Endothelial cell of umbilical vein (primary cell): ENCODE data around the gene SORCS1. TPM values are rescaled to one million over a fixed set of nuclear protein-coding genes. Genes with fewer than 3 reads are reported as not detected.

Experiments used
- BruUV-seq: library from RNA; stranded (reverse); fragments of 400-500 nt; replicated peaks from 2 replicates; lab custom pipeline; 2021; lab: Mats Ljungman, UMichigan
- CTCF ChIA-PET: fragments of 300-600, 350-600 bp; sonication (Branson Sonifier 250); formaldehyde crosslinking; loops from one replicate; lab custom pipeline; 2021; ENCODE audit warnings: antibody characterized with exemption, inconsistent platforms; lab: Charles Lee
- POLR2A ChIA-PET: fragments of 300-600, 350-600 bp; sonication (Branson Sonifier 250); formaldehyde crosslinking; loops from one replicate; lab custom pipeline; 2021; ENCODE audit warnings: antibody characterized with exemption, inconsistent platforms; lab: Charles Lee
- DNase-seq: peaks from one replicate; pipeline ENCODE4 v3.0.0-alpha.2; 2011; ENCODE audit warnings: low read depth, low spot score
- FAIRE-seq: peaks from 2 replicates; lab custom pipeline; 2011; peaks lifted over from hg19 to GRCh38; lab: Jason Lieb, UNC
- H2AFZ ChIP-seq: 2 replicates; pipeline ENCODE4 v1.6.0; 2012; ENCODE audit warnings: low read depth, low read length, control low read depth, inconsistent platforms
- H3K27ac ChIP-seq: 2 replicates; pipeline ENCODE4 v1.5.1; 2011; ENCODE audit warnings: low read depth, mild to moderate bottlenecking, control low read depth, low read length, moderate library complexity; ENCODE audit not compliant: insufficient read depth
- H3K27me3 ChIP-seq, 2 experiments: 2 replicates each; pipeline versions ENCODE4 v1.6.0 to v1.6.1; 2011; ENCODE audit warnings: low read length in 2 of 2, mixed read lengths in 1 of 2; ENCODE audit not compliant: control insufficient read depth in 2 of 2, insufficient read depth in 2 of 2
- H3K36me3 ChIP-seq, 2 experiments: 2 replicates in 1 of 2; 3 replicates in 1 of 2; pipeline ENCODE4 v1.5.1; 2011; ENCODE audit warnings: low read length in 2 of 2, mild to moderate bottlenecking in 1 of 2, moderate library complexity in 1 of 2; ENCODE audit not compliant: control insufficient read depth in 2 of 2, insufficient read depth in 2 of 2; ENCODE audit errors: extremely low read depth in 1 of 2
- H3K4me1 ChIP-seq: 3 replicates; pipeline ENCODE4 v1.5.1; 2011; ENCODE audit warnings: mild to moderate bottlenecking, low read length; ENCODE audit not compliant: control insufficient read depth, insufficient read depth; ENCODE audit errors: extremely low read depth
- H3K4me2 ChIP-seq: 2 replicates; pipeline ENCODE4 v1.6.1; 2011; ENCODE audit warnings: low read length, control low read depth, mixed read lengths; ENCODE audit not compliant: insufficient read depth
- H3K4me3 ChIP-seq, 3 experiments: fragments of 200-600 bp in 1 of 3; sonication (generic), shearing (Covaris generic) in 1 of 3; replicated peaks in 1 of 3; 2 replicates each; pipeline ENCODE4 v1.5.1; 2011 to 2016; ENCODE audit warnings: control low read depth in 3 of 3, low read length in 3 of 3, mild to moderate bottlenecking in 2 of 3, inconsistent platforms in 1 of 3, low read depth in 1 of 3, moderate library complexity in 1 of 3; ENCODE audit not compliant: insufficient read depth in 1 of 3
- H3K79me2 ChIP-seq: 2 replicates; pipeline ENCODE4 v1.6.0; 2012; ENCODE audit warnings: low read length, inconsistent platforms; ENCODE audit not compliant: control insufficient read depth, insufficient read depth
- H3K9ac ChIP-seq: replicated peaks from 2 replicates; pipeline ENCODE3; 2011; ENCODE audit warnings: low read length, control low read depth; ENCODE audit not compliant: insufficient read depth; ENCODE audit errors: extremely low read depth
- H3K9me1 ChIP-seq: replicated peaks from 3 replicates; pipeline ENCODE4 v1.6.0; 2011; ENCODE audit warnings: mild to moderate bottlenecking, low read length; ENCODE audit not compliant: control insufficient read depth, insufficient read depth; ENCODE audit errors: extremely low read depth
- H3K9me3 ChIP-seq: replicated peaks from 2 replicates; pipeline ENCODE4 v1.5.1; 2012; ENCODE audit warnings: low read length, inconsistent platforms; ENCODE audit not compliant: control insufficient read depth, insufficient read depth
- H4K20me1 ChIP-seq: replicated peaks from 2 replicates; pipeline ENCODE3; 2011; ENCODE audit warnings: mild to moderate bottlenecking, low read length; ENCODE audit not compliant: control insufficient read depth, insufficient read depth; ENCODE audit errors: extremely low read depth
- CTCF ChIP-seq, 2 donors: IDR thresholded peaks; 1 replicate in 1 of 2; 2 replicates in 1 of 2; pipeline ENCODE4 v1.5.1; 2011; ENCODE audit warnings: low read length in 2 of 2, mild to moderate bottlenecking in 2 of 2, moderate library complexity in 2 of 2, control low read depth in 1 of 2, inconsistent platforms in 1 of 2, low read depth in 1 of 2; ENCODE audit not compliant: insufficient read depth in 1 of 2; ENCODE audit errors: extremely low read depth in 1 of 2
- EZH2 ChIP-seq: IDR thresholded peaks from 2 replicates; pipeline ENCODE4 v1.6.1; 2012; ENCODE audit warnings: borderline replicate concordance, low read depth, mild to moderate bottlenecking, moderate library complexity, low read length, inconsistent platforms; ENCODE audit not compliant: severe bottlenecking
- FOS ChIP-seq: IDR thresholded peaks from 2 replicates; pipeline ENCODE4 v1.6.1; 2011; ENCODE audit warnings: mild to moderate bottlenecking, low read length, moderate library complexity, borderline replicate concordance; ENCODE audit not compliant: insufficient read depth
- GATA2 ChIP-seq: IDR thresholded peaks from 2 replicates; pipeline ENCODE4 v1.7.0; 2011; ENCODE audit warnings: low read depth, mild to moderate bottlenecking, moderate library complexity, mixed read lengths, low read length; ENCODE audit not compliant: insufficient read length, insufficient read depth
- JUN ChIP-seq: IDR thresholded peaks from 2 replicates; pipeline ENCODE4 v1.6.1; 2011; ENCODE audit warnings: borderline replicate concordance, low read depth; ENCODE audit not compliant: insufficient read length, insufficient read depth
- MAX ChIP-seq: IDR thresholded peaks from 2 replicates; pipeline ENCODE4 v1.6.1; 2011; ENCODE audit not compliant: insufficient read depth, insufficient read length
- MYC ChIP-seq: IDR thresholded peaks from one replicate; pipeline ENCODE4 v1.6.1; 2011; ENCODE audit warnings: mild to moderate bottlenecking, low read depth, low read length
- POLR2A ChIP-seq: IDR thresholded peaks from 2 replicates; pipeline ENCODE4 v1.6.1; 2012; ENCODE audit warnings: low read depth, mild to moderate bottlenecking, control low read depth, low read length
- dilution Hi-C: fragments of 300-500 bp; cut with MboI; formaldehyde crosslinking; loops from one replicate; pipeline ENCODE4 v1.15.0; 2019; ENCODE audit warnings: low sequenced_read_pairs; ENCODE audit not compliant: extremely low pct_ligation_motif_present
- intact Hi-C: fragments of 100-400 bp; cut with micrococcal nuclease; formaldehyde crosslinking; loops from one replicate; pipeline ENCODE4 v1.10.0; 2022
- polyA plus RNA-seq, 4 experiments: library from polyadenylated mRNA; depleted of rRNA in 3 of 4; stranded (reverse) in 3 of 4; unstranded in 1 of 4; fragments of >200 nt; gene quantifications; 2 replicates each; pipeline versions ENCODE4 v1.2.1 to v1.2.3, GENCODE V29; 2011 to 2012; ENCODE audit warnings: missing spikeins in 1 of 4
- total RNA-seq: library from RNA; stranded (reverse); gene quantifications from 2 replicates; pipeline ENCODE4 v1.2.3, GENCODE V29; 2021

Gene SORCS1
- total and polyA plus RNA-seq, 2 donors (not counting 3 experiments of a cell fraction or from before 2014, with no cell fraction given) = not detected

- no peak overlapping the region for H2AFZ ChIP-seq
- H3K36me3 ChIP-seq = no peaks in the 10 kb centered on the region
- FAIRE-seq (no peak), DNase-seq (no peak)
- peaks cover 4% of the 10 kb centered on the region for H3K9me3 ChIP-seq
- H3K9ac ChIP-seq = no peak overlapping the region
- H3K9me1 ChIP-seq = no peaks in the 10 kb centered on the region
- ChIA-PET CTCF (no interaction called here), POLR2A (no interaction called here)
- BruUV-seq = no TSS peak
- H3K27ac ChIP-seq = no peak overlapping the region
- no peak for TF ChIP-seq MAX
- no peaks in the 10 kb centered on the region for H4K20me1 ChIP-seq
- no peaks in the 10 kb centered on the region for H3K79me2 ChIP-seq
- no peak overlapping the region for H3K4me3 ChIP-seq
- intact Hi-C loops (no loop called here), dilution Hi-C loops (no loop called here)
- H3K4me2 ChIP-seq = no peak overlapping the region
- H3K27me3 ChIP-seq = no peaks in the 10 kb centered on the region
- no peaks in the 10 kb centered on the region for H3K4me1 ChIP-seq
These were observed 300.5 kb downstream of the SORCS1 start for GRCh38 chr10:106864031-106864430.

GRCh38 chr10:106863549-106863948 lies 301.0 kb downstream of the SORCS1 start:
- H3K27me3 ChIP-seq = no peaks in the 10 kb centered on the region
- no peaks in the 10 kb centered on the region for H3K36me3 ChIP-seq
- H3K79me2 ChIP-seq = no peaks in the 10 kb centered on the region
- intact Hi-C loops = no loop called here
- H4K20me1 ChIP-seq = no peaks in the 10 kb centered on the region
- no TSS peak for BruUV-seq
- no peak overlapping the region for H2AFZ ChIP-seq
- FAIRE-seq (no peak), DNase-seq (no peak)
- H3K9me1 ChIP-seq = no peaks in the 10 kb centered on the region
- H3K27ac ChIP-seq = no peak overlapping the region
- POLR2A ChIA-PET = no interaction called here
- H3K9me3 ChIP-seq = peaks cover 4% of the 10 kb centered on the region
- CTCF ChIA-PET = no interaction called here
- dilution Hi-C loops = no loop called here
- no peaks in the 10 kb centered on the region for H3K4me1 ChIP-seq
- no peak overlapping the region for H3K4me3 ChIP-seq
- TF ChIP-seq POLR2A (no peak), EZH2 (no peak), JUN (no peak), MAX (no peak), CTCF (IDR thresholded peaks at IDR 0.05; ENCODE audit: extremely low read depth in 1 of 2, insufficient read depth in 1 of 2, low read depth in 1 of 2, low read length in 2 of 2) (no peak), FOS (no peak), MYC (no peak), GATA2 (no peak)
- no peak overlapping the region for H3K4me2 ChIP-seq
- no peak overlapping the region for H3K9ac ChIP-seq
